Measurements from ENCODE around the gene GPR119. TPM values are rescaled to one million over a fixed set of nuclear protein-coding genes. Genes with fewer than 3 reads are reported as not detected.

Gene GPR119
- total and polyA plus RNA-seq, 2 of the 8 experiments (the other 6 are each of a cell fraction or from before 2014, with no cell fraction given) = 0.11 TPM; not detected in 1

GRCh38 chrX:130343411-130343810, 42.1 kb downstream of the GPR119 start:
- no peaks in the 10 kb centered on the region for H3K36me3 ChIP-seq (ENCODE audit: control insufficient read depth in 2 of 4, insufficient read depth in 4 of 4, low read length in 3 of 4)
- FAIRE-seq = peak; percentile 45
- TF ChIP-seq RAD21 (IDR thresholded peaks at IDR 0.05 in 1 of 2, conservative IDR thresholded peaks at IDR 0.05 in 1 of 2; ENCODE audit: low read depth in 2 of 2, low read length in 2 of 2) = no peak
- no peak for TF ChIP-seq EP300 (IDR thresholded peaks at IDR 0.05; ENCODE audit: borderline replicate concordance in 1 of 2, low read depth in 2 of 2, low read length in 2 of 2)
- TF ChIP-seq RXRA (IDR thresholded peaks at IDR 0.05; ENCODE audit: insufficient read depth, low read depth, low read length) = no peak
- TF ChIP-seq, protein P1, sequence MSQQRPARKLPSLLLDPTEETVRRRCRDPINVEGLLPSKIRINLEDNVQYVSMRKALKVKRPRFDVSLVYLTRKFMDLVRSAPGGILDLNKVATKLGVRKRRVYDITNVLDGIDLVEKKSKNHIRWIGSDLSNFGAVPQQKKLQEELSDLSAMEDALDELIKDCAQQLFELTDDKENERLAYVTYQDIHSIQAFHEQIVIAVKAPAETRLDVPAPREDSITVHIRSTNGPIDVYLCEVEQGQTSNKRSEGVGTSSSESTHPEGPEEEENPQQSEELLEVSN (IDR thresholded peaks at IDR 0.05) = no peak
- TF ChIP-seq TAF7 (optimal IDR thresholded peaks at IDR 0.05; ENCODE audit: borderline replicate concordance, low read depth, low read length) = no peak
- TF ChIP-seq, protein P2, sequence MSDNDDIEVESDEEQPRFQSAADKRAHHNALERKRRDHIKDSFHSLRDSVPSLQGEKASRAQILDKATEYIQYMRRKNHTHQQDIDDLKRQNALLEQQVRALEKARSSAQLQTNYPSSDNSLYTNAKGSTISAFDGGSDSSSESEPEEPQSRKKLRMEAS (IDR thresholded peaks at IDR 0.05) = no peak
- TF ChIP-seq, protein P3, sequence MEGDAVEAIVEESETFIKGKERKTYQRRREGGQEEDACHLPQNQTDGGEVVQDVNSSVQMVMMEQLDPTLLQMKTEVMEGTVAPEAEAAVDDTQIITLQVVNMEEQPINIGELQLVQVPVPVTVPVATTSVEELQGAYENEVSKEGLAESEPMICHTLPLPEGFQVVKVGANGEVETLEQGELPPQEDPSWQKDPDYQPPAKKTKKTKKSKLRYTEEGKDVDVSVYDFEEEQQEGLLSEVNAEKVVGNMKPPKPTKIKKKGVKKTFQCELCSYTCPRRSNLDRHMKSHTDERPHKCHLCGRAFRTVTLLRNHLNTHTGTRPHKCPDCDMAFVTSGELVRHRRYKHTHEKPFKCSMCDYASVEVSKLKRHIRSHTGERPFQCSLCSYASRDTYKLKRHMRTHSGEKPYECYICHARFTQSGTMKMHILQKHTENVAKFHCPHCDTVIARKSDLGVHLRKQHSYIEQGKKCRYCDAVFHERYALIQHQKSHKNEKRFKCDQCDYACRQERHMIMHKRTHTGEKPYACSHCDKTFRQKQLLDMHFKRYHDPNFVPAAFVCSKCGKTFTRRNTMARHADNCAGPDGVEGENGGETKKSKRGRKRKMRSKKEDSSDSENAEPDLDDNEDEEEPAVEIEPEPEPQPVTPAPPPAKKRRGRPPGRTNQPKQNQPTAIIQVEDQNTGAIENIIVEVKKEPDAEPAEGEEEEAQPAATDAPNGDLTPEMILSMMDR (IDR thresholded peaks at IDR 0.05; ENCODE audit: control extremely low read depth in 1 of 3, insufficient read depth in 1 of 3, low read depth in 1 of 3, low read length in 3 of 3) = no peak
- no peak for TF ChIP-seq SIRT6 (IDR thresholded peaks at IDR 0.05; ENCODE audit: low read length)
- no peak for TF ChIP-seq KDM1A (IDR thresholded peaks at IDR 0.05; ENCODE audit: borderline replicate concordance, low read length)
- no peak for TF ChIP-seq SP2 (IDR thresholded peaks at IDR 0.05; ENCODE audit: low read length)

More at GRCh38 chrX:130343411-130343810, 42.1 kb downstream of the GPR119 start:
- Histone ChIP-seq H4K20me1 (replicated peaks in 1 of 2; ENCODE audit: control insufficient read depth in 1 of 2, insufficient read depth in 2 of 2, low read length in 2 of 2) (no peaks in the 10 kb centered on the region), H3K79me2 (ENCODE audit: control insufficient read depth in 1 of 2, insufficient read depth in 2 of 2, low read length in 2 of 2) (no peaks in the 10 kb centered on the region), H3K14ac (ENCODE audit: insufficient read length) (no peak overlapping the region), H3K4me3 (ENCODE audit: extremely low read depth in 1 of 4, insufficient read depth in 2 of 4, low read depth in 3 of 4, low read length in 4 of 4) (no peak overlapping the region), H3K27me3 (replicated peaks in 1 of 4; ENCODE audit: control insufficient read depth in 3 of 4, extremely low read depth in 1 of 4, insufficient read depth in 3 of 4, low read length in 3 of 4) (no peaks in the 10 kb centered on the region), H3K4me1 (replicated peaks in 1 of 4; ENCODE audit: control insufficient read depth in 3 of 4, insufficient read depth in 4 of 4, low read length in 3 of 4) (peaks cover 0 to 2% (median 0%) of the 10 kb centered on the region in 4 experiments; a peak in 1 of 7 replicates), H3K27ac (ENCODE audit: low read depth, low read length) (no peak overlapping the region), H3K4me2 (ENCODE audit: insufficient read depth in 1 of 2, low read depth in 2 of 2, low read length in 2 of 2) (no peak overlapping the region; a peak in 1 of 4 replicates), H3K56ac (replicated peaks; ENCODE audit: insufficient read length, low read depth, low read length) (no peak overlapping the region), H2AFZ (ENCODE audit: low read length) (no peak overlapping the region), H3K23me2 (ENCODE audit: low read depth, low read length) (no peaks in the 10 kb centered on the region), H2AK5ac (ENCODE audit: low read depth, low read length) (no peak overlapping the region), H4K8ac (ENCODE audit: extremely low read depth, insufficient read depth, low read length) (no peak overlapping the region), H4K5ac (ENCODE audit: insufficient read length, low read depth, low read length) (no peak overlapping the region), H3K79me1 (ENCODE audit: low read depth, low read length) (no peaks in the 10 kb centered on the region), H3K9me3 (ENCODE audit: insufficient read depth in 2 of 2, low read depth in 1 of 2, low read length in 1 of 2) (no peaks in the 10 kb centered on the region), H2BK120ac (replicated peaks; ENCODE audit: low read depth, low read length) (no peak overlapping the region), H3K18ac (ENCODE audit: extremely low read depth, low read length) (no peak overlapping the region), H4K91ac (replicated peaks; ENCODE audit: insufficient read length, low read length) (no peak overlapping the region), H2BK12ac (ENCODE audit: low read depth, low read length) (no peak overlapping the region), H2BK15ac (ENCODE audit: low read length) (no peak overlapping the region), H2BK5ac (ENCODE audit: low read depth, low read length) (no peak overlapping the region), H3K4ac (replicated peaks; ENCODE audit: insufficient read length, low read depth, low read length) (no peak overlapping the region), H2BK20ac (ENCODE audit: low read length) (no peak overlapping the region), H3K9ac (replicated peaks in 1 of 4; ENCODE audit: extremely low read depth in 1 of 4, low read depth in 3 of 4, low read length in 3 of 4) (no peak overlapping the region), H3K23ac (ENCODE audit: insufficient read length) (no peak overlapping the region)
- ChIA-PET POLR2A (ENCODE audit: partially characterized antibody) (no interaction called here), CTCF (ENCODE audit: partially characterized antibody) (no interaction called here)
- 54% methylated on average over 1 of the region's 1 CpG; no CpG with 5 or more reads in 1 of the 2 experiments for WGBS, 2 experiments (ENCODE audit: extremely low coverage in 1 of 2, insufficient coverage in 1 of 2, insufficient read length in 1 of 2, insufficient replicate concordance in 2 of 2, low coverage in 1 of 2, low lambda C conversion rate in 2 of 2, missing lambda C conversion rate in 1 of 2)
- DNase-seq (ENCODE audit: low read depth in 1 of 2, low spot score in 2 of 2) = no peak
